ENCODE data around the gene APBA2. TPM values are rescaled to one million over a fixed set of nuclear protein-coding genes. Genes with fewer than 3 reads are reported as not detected.

APBA2 gene
- polyA plus RNA-seq, 3 donors = 0.97 to 2.9 (median 1.8) TPM

DNA sequence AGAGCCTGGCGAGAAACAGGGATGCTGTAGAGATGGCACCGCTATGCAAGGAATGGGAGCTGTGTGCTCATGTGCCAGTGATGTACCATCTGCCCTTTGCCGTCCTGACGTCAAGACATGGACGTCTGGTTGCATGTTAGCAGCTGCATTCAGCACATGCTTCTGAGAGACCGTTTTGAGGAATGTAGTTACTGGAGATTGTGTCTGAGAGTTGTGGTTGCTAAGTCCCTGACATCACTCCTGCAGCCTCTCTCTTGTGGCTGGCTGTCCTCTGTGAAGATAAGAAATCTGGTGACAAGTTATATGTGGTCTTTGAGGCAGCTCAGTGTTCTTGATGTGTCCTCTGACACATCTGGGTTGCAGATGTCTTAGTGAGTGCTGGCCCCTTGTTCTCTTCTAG lies 165.1 kb downstream of the APBA2 start:
- H3K27ac ChIP-seq (ENCODE audit: low read depth, low read length) = no peak overlapping the region
- 62 to 75% (median 72%) methylated on average over 6 of the region's 6 CpGs for WGBS, 3 donors

DNA sequence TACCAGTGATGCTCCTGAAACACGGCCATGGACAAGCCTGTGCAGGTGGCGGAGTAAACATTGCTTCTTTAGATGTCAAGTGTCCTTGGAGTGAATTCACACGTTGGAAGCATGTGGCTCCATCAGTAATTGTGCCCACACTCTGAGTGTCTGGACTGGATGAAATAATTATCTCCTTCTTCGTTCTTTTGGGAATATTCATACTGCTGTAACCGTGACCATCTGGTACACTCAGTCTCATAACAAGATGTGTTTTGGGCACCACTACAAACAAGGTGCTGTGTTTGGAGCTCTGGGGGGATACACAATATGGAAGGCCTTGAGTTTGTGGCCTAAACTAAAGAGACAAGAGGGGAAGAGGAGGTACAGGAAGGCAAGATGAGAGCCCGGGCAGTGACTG lies 165.6 kb downstream of the APBA2 start:
- no peak overlapping the region for H3K27ac ChIP-seq (ENCODE audit: low read depth, low read length)
- WGBS, 3 donors = 73 to 85% (median 85%) methylated on average over 6 of the region's 6 CpGs

DNA sequence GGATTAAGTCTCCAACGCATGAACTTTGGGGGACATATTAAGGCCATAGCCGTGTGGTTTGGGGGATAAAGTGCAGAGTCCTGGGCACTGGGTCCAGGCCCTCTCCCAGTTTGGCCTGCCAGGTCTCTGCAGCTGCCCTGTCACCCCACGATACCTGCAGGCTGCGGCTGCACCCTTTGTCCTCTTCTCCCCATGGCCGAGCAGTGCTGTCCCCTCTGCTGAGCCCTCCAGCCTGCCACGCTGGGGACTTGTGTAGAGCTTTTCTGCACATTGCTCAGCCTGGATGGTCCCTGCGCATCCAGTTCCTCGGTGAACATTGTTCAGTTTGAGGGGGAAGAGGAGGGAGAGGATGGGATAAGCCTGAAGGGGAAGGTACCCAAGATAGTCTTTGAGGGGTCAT lies 167.2 kb downstream of the APBA2 start:
- no peak overlapping the region for H3K27ac ChIP-seq (ENCODE audit: low read depth, low read length)
- 90 to 97% (median 93%) methylated on average over 8 of the region's 8 CpGs for WGBS, 3 donors

- H3K27ac ChIP-seq (ENCODE audit: low read depth, low read length) = no peak overlapping the region
- WGBS, 3 donors = 93 to 99% (median 93%) methylated on average over 18 of the region's 18 CpGs
These were observed 167.9 kb downstream of the APBA2 start for GRCh38 chr15:29053661-29054131.

- 93 to 95% (median 94%) methylated on average over 34 of the region's 34 CpGs for WGBS, 3 donors
- no peak overlapping the region for H3K27ac ChIP-seq (ENCODE audit: low read depth, low read length)
These were observed 168.6 kb downstream of the APBA2 start for GRCh38 chr15:29054171-29055045.

DNA sequence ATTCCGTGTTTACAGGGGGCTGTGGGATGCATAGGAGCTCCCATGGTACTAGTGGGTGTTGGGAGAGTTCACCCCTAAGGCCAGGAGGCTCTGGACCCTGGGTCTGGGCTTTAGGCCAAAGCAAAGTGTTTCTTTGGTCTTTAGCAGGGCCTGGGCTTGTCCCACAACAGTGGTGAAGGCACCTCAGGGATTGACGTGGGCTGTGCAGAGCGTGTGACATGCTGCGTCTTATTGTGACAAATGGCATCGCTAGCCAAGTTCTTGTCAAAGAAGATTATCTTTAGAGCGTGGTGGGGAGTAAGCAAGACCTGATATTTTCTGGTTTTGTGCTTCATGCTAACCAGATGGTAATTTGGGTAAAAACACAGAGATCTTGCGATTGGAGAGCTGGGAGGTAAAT lies 170.1 kb downstream of the APBA2 start:
- H3K27ac ChIP-seq (ENCODE audit: low read depth, low read length) = no peak overlapping the region
- WGBS, 3 donors = 71 to 76% (median 76%) methylated on average over 7 of the region's 7 CpGs

DNA sequence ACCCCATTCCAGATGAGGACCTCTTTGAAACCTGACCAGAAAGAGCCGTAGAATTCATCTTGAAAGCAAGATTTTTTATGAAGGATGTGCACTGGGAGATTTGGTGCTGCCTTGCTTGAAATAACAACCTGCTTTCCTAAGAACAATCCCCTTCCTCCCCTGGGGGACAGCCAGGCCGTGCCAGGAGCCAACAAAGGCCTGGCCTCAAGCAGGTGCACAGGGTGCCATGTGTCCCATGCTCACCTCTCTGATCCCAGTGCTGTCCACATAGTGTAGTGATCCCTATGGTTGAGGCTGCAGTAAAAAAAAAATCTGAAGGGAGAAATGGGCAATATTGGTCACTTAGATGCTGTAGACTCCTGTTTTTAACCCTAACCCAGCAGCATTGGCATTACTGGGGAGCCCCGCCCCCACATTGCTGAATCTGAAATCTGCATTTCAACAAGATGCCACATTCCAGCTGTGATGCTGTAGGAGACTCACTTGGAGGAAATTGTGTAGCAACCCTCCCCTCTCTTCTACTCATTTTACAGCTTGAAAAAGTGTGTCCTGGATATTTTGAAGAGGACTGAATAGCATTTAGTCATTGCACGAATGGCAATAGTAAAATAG lies 171.2 kb downstream of the APBA2 start:
- H3K27ac ChIP-seq (ENCODE audit: low read depth, low read length) = no peak overlapping the region
- 59 to 86% (median 63%) methylated on average over 4 of the region's 4 CpGs for WGBS, 3 donors

- 72 to 89% (median 83%) methylated on average over 8 of the region's 8 CpGs for WGBS, 3 donors
- H3K27ac ChIP-seq (ENCODE audit: low read depth, low read length) = no peak overlapping the region
These were observed 172.1 kb downstream of the APBA2 start for GRCh38 chr15:29057856-29058255.

DNA sequence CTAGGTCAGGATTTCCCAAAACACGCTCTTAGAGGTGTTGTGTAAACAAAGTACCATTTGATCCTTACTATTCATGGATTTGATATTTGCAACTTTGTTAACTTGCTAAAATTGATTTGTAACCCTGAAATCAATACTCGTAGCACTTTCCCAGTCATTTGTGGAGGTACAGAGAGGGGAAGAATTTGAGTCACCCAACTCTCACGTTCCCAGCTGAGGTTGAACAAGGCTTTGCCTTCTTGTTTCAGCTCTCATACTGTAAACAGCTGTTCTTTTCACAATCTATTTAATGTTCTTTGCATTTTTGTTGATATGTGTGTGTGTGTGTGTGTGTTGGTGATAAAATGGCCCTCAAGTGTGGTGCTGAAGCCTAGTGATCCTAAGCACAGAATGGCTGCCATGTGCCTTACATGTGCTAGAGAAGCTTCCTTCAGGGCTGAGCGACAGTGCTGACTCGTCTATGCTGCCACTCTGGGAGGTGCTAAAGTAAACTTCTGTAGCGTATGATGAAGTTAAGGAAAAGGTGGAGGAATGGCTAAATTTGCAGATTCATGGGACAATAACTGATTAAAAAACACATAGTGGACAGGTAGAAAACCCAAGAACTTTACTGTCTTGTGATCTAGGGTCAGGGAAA lies 173.2 kb downstream of the APBA2 start:
- 77 to 91% (median 88%) methylated on average over 6 of the region's 6 CpGs for WGBS, 3 donors
- H3K27ac ChIP-seq (ENCODE audit: low read depth, low read length) = no peak overlapping the region

DNA sequence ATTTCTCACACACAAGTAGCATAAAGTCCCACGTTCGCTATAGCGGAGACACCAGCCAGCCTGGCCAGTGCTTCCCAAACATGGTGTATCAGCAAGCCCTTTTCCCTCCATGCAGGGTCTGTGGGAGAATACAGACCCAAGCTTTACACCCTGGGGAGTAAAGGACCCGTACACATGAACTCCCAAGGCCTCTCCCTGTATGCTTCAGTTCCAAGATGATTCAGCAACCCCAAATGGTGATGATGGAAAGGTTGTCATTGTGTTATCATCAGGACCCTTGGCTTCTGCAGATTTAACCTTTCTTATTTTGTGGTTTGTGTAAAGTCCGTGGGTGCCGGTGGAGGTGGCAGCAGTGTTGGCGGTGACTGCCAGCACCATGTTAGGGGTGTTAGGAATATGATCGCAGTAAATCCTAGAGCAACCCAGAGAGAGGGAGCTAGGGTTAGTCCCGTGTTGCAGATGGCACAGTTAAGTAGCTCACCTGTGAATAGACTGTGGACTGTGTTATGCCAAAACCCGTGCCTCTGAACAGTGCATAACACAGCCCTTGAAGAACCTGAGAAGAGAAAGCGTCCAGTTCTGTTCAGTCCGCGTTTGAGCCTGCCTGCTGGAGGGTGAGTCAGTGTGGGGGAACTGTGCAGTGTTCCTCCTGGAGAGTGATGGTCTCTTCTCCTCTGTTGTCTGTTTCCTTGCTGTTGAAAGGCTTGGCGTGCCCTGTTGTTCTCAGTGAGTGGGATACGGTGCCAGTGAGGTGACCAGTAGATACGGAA lies 174.3 kb downstream of the APBA2 start:
- no peak overlapping the region for H3K27ac ChIP-seq (ENCODE audit: low read depth, low read length)
- 83 to 95% (median 92%) methylated on average over 16 of the region's 16 CpGs for WGBS, 3 donors

GRCh38 chr15:29061746-29062145 lies 176.0 kb downstream of the APBA2 start:
- WGBS, 3 donors = 90 to 94% (median 92%) methylated on average over 6 of the region's 6 CpGs
- no peak overlapping the region for H3K27ac ChIP-seq (ENCODE audit: low read depth, low read length)

DNA sequence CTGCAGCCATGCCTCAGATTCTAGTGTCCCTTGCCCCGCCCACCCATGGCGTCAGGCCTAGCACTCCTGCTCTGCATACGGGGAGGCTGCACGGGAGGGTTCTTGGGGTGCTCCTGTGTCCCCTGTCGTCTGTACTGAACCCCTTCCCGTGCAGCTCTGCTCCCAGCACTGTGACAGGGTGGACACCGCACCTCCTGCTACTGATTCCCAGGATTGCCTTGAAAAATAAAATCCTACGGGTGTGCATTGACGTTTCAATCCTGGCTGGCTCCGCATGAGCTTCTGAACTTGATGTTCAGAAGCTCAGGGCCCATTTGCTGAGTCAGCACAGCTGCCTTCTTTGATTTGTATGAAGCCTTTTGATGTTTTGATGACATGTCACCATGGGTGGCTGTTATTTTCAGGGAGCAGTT lies 176.4 kb downstream of the APBA2 start:
- WGBS, 3 donors = 68 to 86% (median 72%) methylated on average over 10 of the region's 10 CpGs
- no peak overlapping the region for H3K27ac ChIP-seq (ENCODE audit: low read depth, low read length)

DNA sequence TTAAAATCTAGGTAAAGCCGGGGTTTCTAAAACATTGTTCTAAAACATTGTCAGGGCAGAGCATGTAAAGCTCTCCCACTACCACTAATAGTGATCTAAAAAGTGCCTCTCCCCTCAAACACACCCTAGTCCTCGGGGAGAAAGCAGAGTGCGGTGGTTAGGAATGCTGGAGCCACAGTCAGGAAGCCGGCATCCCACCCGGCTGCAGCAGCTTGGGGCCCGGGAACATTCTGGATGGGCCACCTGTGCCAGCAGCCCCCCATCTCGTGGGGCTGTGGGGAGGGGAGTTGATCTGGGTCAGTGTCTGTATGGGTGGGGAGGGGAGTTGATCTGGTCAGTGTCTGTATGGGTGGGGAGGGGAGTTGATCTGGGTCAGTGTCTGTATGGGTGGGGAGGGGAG lies 176.9 kb downstream of the APBA2 start:
- WGBS, 3 donors = 57 to 74% (median 57%) methylated on average over 7 of the region's 7 CpGs
- no peak overlapping the region for H3K27ac ChIP-seq (ENCODE audit: low read depth, low read length)

- H3K27ac ChIP-seq (ENCODE audit: low read depth, low read length) = no peak overlapping the region
- 77 to 95% (median 88%) methylated on average over 5 of the region's 5 CpGs for WGBS, 3 donors
These were observed 177.9 kb downstream of the APBA2 start for GRCh38 chr15:29063646-29064045.

GRCh38 chr15:29064290-29064689 lies 178.5 kb downstream of the APBA2 start:
- 49 to 76% (median 73%) methylated on average over 8 of the region's 8 CpGs for WGBS, 3 donors
- H3K27ac ChIP-seq (ENCODE audit: low read depth, low read length) = no peak overlapping the region

DNA sequence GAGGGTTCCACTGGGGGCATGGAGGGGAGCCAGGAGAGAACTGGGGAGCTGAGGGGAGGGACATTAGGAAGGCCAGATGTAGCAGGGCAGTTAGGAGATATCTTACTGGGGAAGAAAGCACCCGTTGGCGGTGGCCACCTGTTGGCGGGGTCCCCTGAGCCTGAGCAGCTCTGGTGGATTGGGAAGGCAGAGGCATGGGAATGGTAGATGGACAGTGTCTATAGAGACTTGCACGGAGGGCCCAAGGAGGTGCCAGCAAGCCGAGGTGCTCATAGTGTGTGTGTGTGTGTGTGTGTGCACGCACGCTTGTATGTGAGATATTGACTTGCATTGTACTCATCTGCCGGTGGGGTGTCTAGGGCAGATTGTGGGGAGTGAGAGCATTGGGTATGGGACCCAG lies 179.0 kb downstream of the APBA2 start:
- H3K27ac ChIP-seq (ENCODE audit: low read depth, low read length) = no peak overlapping the region
- WGBS, 3 donors = 94 to 98% (median 95%) methylated on average over 8 of the region's 8 CpGs

- WGBS, 3 donors = 79 to 89% (median 85%) methylated on average over 5 of the region's 5 CpGs
- H3K27ac ChIP-seq (ENCODE audit: low read depth, low read length) = no peak overlapping the region
These were observed 179.8 kb downstream of the APBA2 start for GRCh38 chr15:29065571-29065970.

DNA sequence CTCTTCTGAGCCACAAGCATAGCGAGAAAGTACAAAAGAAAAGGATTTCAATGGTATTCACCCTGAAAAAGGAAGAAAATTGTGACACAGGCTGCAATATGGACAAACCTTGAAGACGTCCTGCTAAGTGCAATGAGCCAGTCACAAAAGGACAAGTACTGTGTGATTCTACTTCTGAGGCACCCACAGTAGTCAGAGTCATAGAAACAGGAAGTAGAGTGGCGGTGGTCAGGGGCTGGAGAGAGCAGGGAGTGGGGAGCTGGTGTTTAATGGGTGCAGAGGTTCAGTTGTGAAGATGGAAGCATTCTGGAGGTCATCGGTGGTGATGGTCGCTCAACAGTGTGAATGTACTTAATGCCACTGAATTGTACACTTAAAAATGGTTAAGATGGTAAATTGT lies 180.5 kb downstream of the APBA2 start:
- 78 to 91% (median 84%) methylated on average over 5 of the region's 5 CpGs for WGBS, 3 donors
- no peak overlapping the region for H3K27ac ChIP-seq (ENCODE audit: low read depth, low read length)

DNA sequence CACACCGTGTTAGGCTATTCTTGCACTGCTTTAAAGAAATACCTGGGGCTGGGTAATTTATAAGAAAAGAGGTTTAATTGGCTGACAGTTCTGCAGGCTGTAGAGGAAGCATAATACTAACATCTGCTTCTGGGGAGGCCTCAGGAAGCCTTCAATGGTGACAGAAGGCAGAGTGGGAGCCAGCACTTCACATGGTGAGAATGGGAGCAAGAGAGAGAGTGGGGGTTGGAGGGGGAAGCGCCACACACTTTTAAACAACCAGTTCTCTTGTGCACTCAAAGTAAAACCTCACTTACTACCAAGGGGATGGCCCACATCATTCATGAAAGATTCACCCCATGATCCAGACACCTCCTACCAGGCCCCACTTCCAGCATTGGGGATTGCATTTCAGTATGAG lies 181.1 kb downstream of the APBA2 start:
- 72 to 92% (median 74%) methylated on average over 2 of the region's 2 CpGs for WGBS, 3 donors

More for the DNA sequence above, 181.1 kb downstream of the APBA2 start:
- no peak overlapping the region for H3K27ac ChIP-seq (ENCODE audit: low read depth, low read length)
